ENCODE results near the gene RIN3. TPM values are rescaled to one million over a fixed set of nuclear protein-coding genes. Genes with fewer than 3 reads are reported as not detected.

RIN3 gene
- polyA plus RNA-seq, 1 experiment = 8.2 TPM

- no peak overlapping the region for H3K4me3 ChIP-seq (ENCODE audit: low read depth, low read length)
- H3K27me3 ChIP-seq (ENCODE audit: control insufficient read depth, insufficient read depth, low read length) = no peaks in the 10 kb centered on the region
- TF ChIP-seq CTCF (IDR thresholded peaks at IDR 0.05; ENCODE audit: insufficient read depth, low read depth, low read length) = no peak
- DNase-seq (ENCODE audit: low read depth) = no peak
- ChIA-PET POLR2A (no interaction called here), CTCF (no interaction called here)
- peaks cover 10% of the 10 kb centered on the region for H3K36me3 ChIP-seq (ENCODE audit: control insufficient read depth, insufficient read depth, low read length)
Observed at GRCh38 chr14:92561906-92562479, 48.4 kb downstream of the RIN3 start.

- CTCF ChIA-PET = interaction anchor here (1.5 to 1.7 kb wide), 2 partner anchors 10 to 25 kb away, joined by 3 to 7 read pairs; no protein-coding TSS in a partner anchor
- peaks cover 5% of the 10 kb centered on the region for H3K36me3 ChIP-seq (ENCODE audit: control insufficient read depth, insufficient read depth, low read length)
- POLR2A ChIA-PET = no interaction called here
- no peak overlapping the region for H3K4me3 ChIP-seq (ENCODE audit: low read depth, low read length)
- TF ChIP-seq CTCF (IDR thresholded peaks at IDR 0.05; ENCODE audit: insufficient read depth, low read depth, low read length) = no peak
- DNase-seq (ENCODE audit: low read depth) = no peak
- no peaks in the 10 kb centered on the region for H3K27me3 ChIP-seq (ENCODE audit: control insufficient read depth, insufficient read depth, low read length)
Observed at GRCh38 chr14:92563359-92563758, 49.8 kb downstream of the RIN3 start.

GRCh38 chr14:92563765-92564285 is 50.2 kb downstream of the RIN3 start:
- no peak overlapping the region for H3K4me3 ChIP-seq (ENCODE audit: low read depth, low read length)
- TF ChIP-seq CTCF (IDR thresholded peaks at IDR 0.05; ENCODE audit: insufficient read depth, low read depth, low read length) = no peak
- CTCF ChIA-PET = interaction anchor here (1.5 to 1.7 kb wide), 2 partner anchors 10 to 25 kb away, joined by 3 to 7 read pairs; no protein-coding TSS in a partner anchor
- H3K27me3 ChIP-seq (ENCODE audit: control insufficient read depth, insufficient read depth, low read length) = no peaks in the 10 kb centered on the region
- H3K36me3 ChIP-seq (ENCODE audit: control insufficient read depth, insufficient read depth, low read length) = peaks cover 7% of the 10 kb centered on the region
- POLR2A ChIA-PET = interaction anchor here (0.6 kb wide), 1 partner anchor 35 kb away, joined by 3 read pairs; no protein-coding TSS in a partner anchor
- no peak for DNase-seq (ENCODE audit: low read depth)

GRCh38 chr14:92564344-92565039 is 50.9 kb downstream of the RIN3 start:
- no peaks in the 10 kb centered on the region for H3K27me3 ChIP-seq (ENCODE audit: control insufficient read depth, insufficient read depth, low read length)
- CTCF ChIA-PET = interaction anchor here (1.0 to 1.7 kb wide), 4 partner anchors 9 to 123 kb away, joined by 3 to 7 read pairs (median 4); no protein-coding TSS in a partner anchor
- POLR2A ChIA-PET = interaction anchor here (0.6 kb wide), 1 partner anchor 36 kb away, joined by 3 read pairs; no protein-coding TSS in a partner anchor
- H3K36me3 ChIP-seq (ENCODE audit: control insufficient read depth, insufficient read depth, low read length) = peaks cover 7% of the 10 kb centered on the region
- no peak overlapping the region for H3K4me3 ChIP-seq (ENCODE audit: low read depth, low read length)
- no peak for TF ChIP-seq CTCF (IDR thresholded peaks at IDR 0.05; ENCODE audit: insufficient read depth, low read depth, low read length)
- no peak for DNase-seq (ENCODE audit: low read depth)

GRCh38 chr14:92565040-92565717 is 51.6 kb downstream of the RIN3 start:
- no peak for DNase-seq (ENCODE audit: low read depth)
- Histone ChIP-seq H3K4me3 (ENCODE audit: low read depth, low read length) (no peak overlapping the region), H3K27me3 (ENCODE audit: control insufficient read depth, insufficient read depth, low read length) (no peaks in the 10 kb centered on the region), H3K36me3 (ENCODE audit: control insufficient read depth, insufficient read depth, low read length) (peaks cover 5% of the 10 kb centered on the region)
- ChIA-PET CTCF (interaction anchor here (1.0 to 1.6 kb wide), 3 partner anchors 21 to 430 kb away, joined by 4 to 5 read pairs (median 5); no protein-coding TSS in a partner anchor), POLR2A (no interaction called here)
- TF ChIP-seq CTCF (IDR thresholded peaks at IDR 0.05; ENCODE audit: insufficient read depth, low read depth, low read length) = no peak

All from BJ (cell line).